HCT116 (cell line): Measurements from ENCODE around the gene TAF3. TPM values are rescaled to one million over a fixed set of nuclear protein-coding genes. Genes with fewer than 3 reads are reported as not detected.

Source experiments
- ATAC-seq: fragments of 200-7000 bp; cut with Tn5 transposase; 2 replicates; pipeline ENCODE4 v1.9.1; 2020; ENCODE audit warnings: mild to moderate bottlenecking, moderate library complexity
- BruUV-seq: library from RNA; stranded (reverse); fragments of 400-500 nt; replicated peaks from 2 replicates; lab custom pipeline; 2021; lab: Mats Ljungman, UMichigan
- CTCF ChIA-PET: fragments of 300-600 bp; sonication (Branson Sonifier 250); formaldehyde crosslinking; loops from one replicate; lab custom pipeline; 2021; ENCODE audit warnings: antibody characterized with exemption; lab: Charles Lee
- POLR2A ChIA-PET: fragments of 300-600, 350-600 bp; sonication (Branson Sonifier 250); formaldehyde crosslinking; loops from one replicate; lab custom pipeline; 2021; ENCODE audit warnings: antibody characterized with exemption; lab: Charles Lee
- RAD21 ChIA-PET, 2 experiments: fragments of 300-600 bp; sonication (Branson Sonifier 250); formaldehyde crosslinking; loops; one replicate each; lab custom pipeline; 2023; ENCODE audit warnings: low total read pairs in 2 of 2; ENCODE audit not compliant: uncharacterized antibody in 2 of 2, unreplicated experiment in 2 of 2, low non-redundant PET in 1 of 2; lab: Charles Lee
- DNase-seq: peaks from one replicate; pipeline ENCODE4 v3.0.0-alpha.2; 2010; ENCODE audit warnings: low read depth, low spot score
- H2AFZ ChIP-seq: fragments of 200-600 bp; shearing (Covaris generic), sonication (generic); 2 replicates; pipeline ENCODE4 v1.6.1; 2017; ENCODE audit warnings: low read depth, mixed run types, mixed read lengths, antibody characterized with exemption, low read length; ENCODE audit not compliant: poor library complexity, severe bottlenecking
- H3K27ac ChIP-seq: 2 replicates; pipeline ENCODE4 v1.5.1; 2012; ENCODE audit warnings: low read depth, low read length
- H3K27me3 ChIP-seq: fragments of 200-600 bp; sonication (generic); 2 replicates; pipeline ENCODE4 v1.6.1; 2016; ENCODE audit warnings: mixed run types, low read length, mixed read lengths; ENCODE audit not compliant: insufficient read depth
- H3K36me3 ChIP-seq, 2 experiments: fragments of 200-500 bp in 1 of 2; fragments of 200-600 bp in 1 of 2; sonication (Bioruptor generic) in 1 of 2; sonication (generic) in 1 of 2; 2 replicates each; pipeline versions ENCODE4 v1.5.1 to v1.6.1; 2014 to 2016; ENCODE audit warnings: low read length in 2 of 2, inconsistent platforms in 1 of 2, mixed read lengths in 1 of 2, mixed run types in 1 of 2; ENCODE audit not compliant: insufficient read depth in 2 of 2, control insufficient read depth in 1 of 2
- H3K4me1 ChIP-seq, 2 experiments: fragments of 200-600 bp in 1 of 2; sonication (generic) in 1 of 2; 2 replicates each; pipeline versions ENCODE4 v1.5.1 to v1.6.1; 2012 to 2017; ENCODE audit warnings: low read length in 2 of 2, inconsistent platforms in 1 of 2, mild to moderate bottlenecking in 1 of 2, mixed read lengths in 1 of 2, mixed run types in 1 of 2, moderate library complexity in 1 of 2; ENCODE audit not compliant: insufficient read depth in 2 of 2, control insufficient read depth in 1 of 2
- H3K4me2 ChIP-seq: fragments of 200-600 bp; sonication (generic); 2 replicates; pipeline ENCODE4 v1.6.1; 2017; ENCODE audit warnings: mixed run types, low read length, mixed read lengths
- H3K4me3 ChIP-seq, 2 experiments: fragments of 200-600 bp in 1 of 2; sonication (generic) in 1 of 2; replicated peaks in 1 of 2; 2 replicates each; pipeline ENCODE4 v1.5.1; 2011 to 2016; ENCODE audit warnings: low read length in 2 of 2, control low read depth in 1 of 2, low read depth in 1 of 2, mild to moderate bottlenecking in 1 of 2, mixed read lengths in 1 of 2, mixed run types in 1 of 2
- H3K79me2 ChIP-seq: fragments of 200-600 bp; sonication (generic); 2 replicates; pipeline ENCODE4 v1.6.1; 2017; ENCODE audit warnings: mild to moderate bottlenecking, mixed run types, low read length, moderate library complexity, mixed read lengths; ENCODE audit not compliant: insufficient read depth
- H3K9ac ChIP-seq: fragments of 200-600 bp; sonication (generic); 2 replicates; pipeline ENCODE4 v1.6.1; 2016; ENCODE audit warnings: low read length, mixed read lengths
- H3K9me2 ChIP-seq: fragments of 200-600 bp; sonication (generic), shearing (Covaris generic); 2 replicates; pipeline ENCODE4 v1.6.1; 2017; ENCODE audit warnings: mixed run types, mild to moderate bottlenecking, moderate library complexity; ENCODE audit not compliant: insufficient read depth
- H3K9me3 ChIP-seq, 2 experiments: fragments of 200-500 bp in 1 of 2; fragments of 200-600 bp in 1 of 2; sonication (Bioruptor generic) in 1 of 2; sonication (generic) in 1 of 2; 2 replicates each; pipeline ENCODE4 v1.6.1; 2014 to 2017; ENCODE audit warnings: low read length in 2 of 2, mixed read lengths in 2 of 2, inconsistent platforms in 1 of 2, low read depth in 1 of 2, mild to moderate bottlenecking in 1 of 2, mixed run types in 1 of 2, moderate library complexity in 1 of 2; ENCODE audit not compliant: control insufficient read depth in 1 of 2, insufficient read depth in 1 of 2
- H4K20me1 ChIP-seq: fragments of 200-600 bp; sonication (generic), shearing (Covaris generic); 2 replicates; pipeline ENCODE4 v1.6.1; 2017; ENCODE audit warnings: mixed run types, mild to moderate bottlenecking, moderate library complexity; ENCODE audit not compliant: insufficient read depth
- ATF3 ChIP-seq: IDR thresholded peaks from 2 replicates; pipeline ENCODE4 v1.6.1; 2012
- CEBPB ChIP-seq: IDR thresholded peaks from 2 replicates; pipeline ENCODE4 v1.6.1; 2012; ENCODE audit warnings: low read depth
- POLR2A ChIP-seq: IDR thresholded peaks from 2 replicates; pipeline ENCODE4 v1.7.0; 2011; ENCODE audit warnings: borderline replicate concordance; ENCODE audit not compliant: insufficient read depth, insufficient read length; ENCODE audit errors: extremely low read depth
- TCF7L2 ChIP-seq: IDR thresholded peaks from 2 replicates; pipeline ENCODE4 v1.7.0; 2011; ENCODE audit warnings: borderline replicate concordance, inconsistent platforms; ENCODE audit not compliant: insufficient read depth, insufficient read length; ENCODE audit errors: extremely low read depth
- YY1 ChIP-seq: IDR thresholded peaks from 2 replicates; pipeline ENCODE4 v1.6.1; 2011; ENCODE audit warnings: low read length, low read depth, moderate library complexity, mild to moderate bottlenecking; ENCODE audit not compliant: insufficient replicate concordance; ENCODE audit errors: extremely low read depth
- intact Hi-C: fragments of 100-400 bp; cut with micrococcal nuclease; formaldehyde crosslinking; loops from 2 replicates; pipeline ENCODE4 v1.10.0; 2022
- total RNA-seq: library from RNA; stranded (reverse); gene quantifications from one replicate; pipeline ENCODE4 v1.2.1, GENCODE V29; 2021; ENCODE audit not compliant: unreplicated experiment
- TF ChIP-seq, protein P1 (sequence below): IDR thresholded peaks from 2 replicates; pipeline ENCODE4 v1.6.1; 2011; ENCODE audit warnings: mild to moderate bottlenecking, low read length, moderate library complexity; ENCODE audit not compliant: insufficient replicate concordance; ENCODE audit errors: extremely low read depth

The TAF3 gene
- total RNA-seq, 1 experiment from 2014 or later: 8.0 TPM

GRCh38 chr10:7818295-7819120, at the start of gene TAF3 (continued):
- TF ChIP-seq, protein P1, sequence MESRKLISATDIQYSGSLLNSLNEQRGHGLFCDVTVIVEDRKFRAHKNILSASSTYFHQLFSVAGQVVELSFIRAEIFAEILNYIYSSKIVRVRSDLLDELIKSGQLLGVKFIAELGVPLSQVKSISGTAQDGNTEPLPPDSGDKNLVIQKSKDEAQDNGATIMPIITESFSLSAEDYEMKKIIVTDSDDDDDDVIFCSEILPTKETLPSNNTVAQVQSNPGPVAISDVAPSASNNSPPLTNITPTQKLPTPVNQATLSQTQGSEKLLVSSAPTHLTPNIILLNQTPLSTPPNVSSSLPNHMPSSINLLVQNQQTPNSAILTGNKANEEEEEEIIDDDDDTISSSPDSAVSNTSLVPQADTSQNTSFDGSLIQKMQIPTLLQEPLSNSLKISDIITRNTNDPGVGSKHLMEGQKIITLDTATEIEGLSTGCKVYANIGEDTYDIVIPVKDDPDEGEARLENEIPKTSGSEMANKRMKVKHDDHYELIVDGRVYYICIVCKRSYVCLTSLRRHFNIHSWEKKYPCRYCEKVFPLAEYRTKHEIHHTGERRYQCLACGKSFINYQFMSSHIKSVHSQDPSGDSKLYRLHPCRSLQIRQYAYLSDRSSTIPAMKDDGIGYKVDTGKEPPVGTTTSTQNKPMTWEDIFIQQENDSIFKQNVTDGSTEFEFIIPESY: peak; percentile 25
- no peak for TF ChIP-seq TCF7L2
- no peak for TF ChIP-seq CEBPB

- H3K9ac ChIP-seq: no peak overlapping the region
- H3K27me3 ChIP-seq: no peaks in the 10 kb centered on the region
- BruUV-seq: no TSS peak
- no peaks in the 10 kb centered on the region for H3K9me3 ChIP-seq
- H3K4me1 ChIP-seq: no peaks in the 10 kb centered on the region
- no peaks in the 10 kb centered on the region for H4K20me1 ChIP-seq
- H3K79me2 ChIP-seq: no peaks in the 10 kb centered on the region
- RAD21 ChIA-PET: no interaction called here
- intact Hi-C loops: no loop called here
- POLR2A ChIA-PET: no interaction called here
- no peak for TF ChIP-seq ATF3
- TF ChIP-seq YY1: no peak
- TF ChIP-seq POLR2A: no peak
- no peak overlapping the region for H3K4me3 ChIP-seq
- no peak overlapping the region for H3K4me2 ChIP-seq
- H2AFZ ChIP-seq: no peak overlapping the region
- H3K36me3 ChIP-seq: peaks cover 5 to 24% of the 10 kb centered on the region in 2 experiments; a peak in 2 of 4 replicates
- CTCF ChIA-PET: interaction anchor here (1.1 kb wide), 1 partner anchor 18 kb away, joined by 4 read pairs; no protein-coding TSS in a partner anchor
- H3K27ac ChIP-seq: no peak overlapping the region
- ATAC-seq (no peak), DNase-seq (no peak)
- H3K9me2 ChIP-seq: no peaks in the 10 kb centered on the region
Measured at GRCh38 chr10:7773845-7774801, 44.2 kb upstream of the TAF3 start.
